GM23248 (cell line): ENCODE results near the gene CLDND2. TPM values are rescaled to one million over a fixed set of nuclear protein-coding genes. Genes with fewer than 3 reads are reported as not detected.
"Not testable (repeated sequence)": the region's sequence is repeated elsewhere in the genome, so short reads cannot be mapped to it uniquely, and the experiment has no call there.

Experiments
- DNase-seq: peaks from one replicate; pipeline ENCODE4 v3.0.0-alpha.2; 2015
- H2AFZ ChIP-seq: fragments of 200-600 bp; sonication (generic); 2 replicates; pipeline ENCODE4 v1.6.1; 2016; ENCODE audit warnings: antibody characterized with exemption
- H3F3A ChIP-seq: fragments of 200-600 bp; sonication (generic); 2 replicates; pipeline ENCODE4 v1.6.1; 2016; ENCODE audit warnings: mild to moderate bottlenecking, antibody characterized with exemption, mixed run types; ENCODE audit not compliant: insufficient read depth
- H3K27ac ChIP-seq: fragments of 200-600 bp; sonication (generic); 2 replicates; pipeline ENCODE4 v1.5.1; 2016; ENCODE audit warnings: mild to moderate bottlenecking
- H3K27me3 ChIP-seq: fragments of 200-600 bp; sonication (generic); replicated peaks from 2 replicates; pipeline ENCODE4 v1.6.1; 2016; ENCODE audit warnings: mild to moderate bottlenecking; ENCODE audit not compliant: insufficient read depth
- H3K36me3 ChIP-seq: fragments of 200-600 bp; sonication (generic); 2 replicates; pipeline ENCODE4 v1.6.1; 2016; ENCODE audit warnings: low read depth, mild to moderate bottlenecking
- H3K4me1 ChIP-seq: fragments of 200-600 bp; sonication (generic); 2 replicates; pipeline ENCODE4 v1.6.1; 2016; ENCODE audit warnings: mild to moderate bottlenecking; ENCODE audit not compliant: insufficient read depth
- H3K4me2 ChIP-seq: fragments of 200-600 bp; sonication (generic); one replicate; pipeline ENCODE4 v1.6.1; 2016; ENCODE audit warnings: mild to moderate bottlenecking; ENCODE audit not compliant: unreplicated experiment
- H3K4me3 ChIP-seq: fragments of 200-600 bp; sonication (generic); 2 replicates; pipeline ENCODE4 v1.5.1; 2016; ENCODE audit warnings: mild to moderate bottlenecking
- H3K79me2 ChIP-seq: fragments of 200-600 bp; sonication (generic); 2 replicates; pipeline ENCODE4 v1.6.1; 2016; ENCODE audit warnings: mild to moderate bottlenecking; ENCODE audit not compliant: insufficient read depth
- H3K9ac ChIP-seq: fragments of 200-600 bp; sonication (generic); 2 replicates; pipeline ENCODE4 v1.6.1; 2016; ENCODE audit warnings: mild to moderate bottlenecking
- H3K9me2 ChIP-seq: fragments of 200-600 bp; sonication (generic); 2 replicates; pipeline ENCODE4 v1.6.1; 2016; ENCODE audit warnings: mixed run types, mild to moderate bottlenecking, moderate library complexity; ENCODE audit not compliant: insufficient read depth
- H3K9me3 ChIP-seq: fragments of 200-600 bp; sonication (generic); one replicate; pipeline ENCODE4 v1.6.1; 2017; ENCODE audit warnings: low read depth
- H4K20me1 ChIP-seq: fragments of 200-600 bp; sonication (generic); 2 replicates; pipeline ENCODE4 v1.6.0; 2016; ENCODE audit not compliant: insufficient read depth
- EZH2 ChIP-seq: fragments of 200-600 bp; sonication (generic); IDR thresholded peaks from 2 replicates; pipeline ENCODE4 v1.6.1; 2018; ENCODE audit warnings: antibody characterized with exemption, mild to moderate bottlenecking; ENCODE audit not compliant: insufficient read depth, poor library complexity, severe bottlenecking
- EZH2phosphoT487 ChIP-seq: fragments of 200-600 bp; sonication (generic); IDR thresholded peaks from 2 replicates; pipeline ENCODE4 v1.6.1; 2018; ENCODE audit warnings: antibody characterized with exemption, moderate library complexity, mild to moderate bottlenecking, low read depth; ENCODE audit not compliant: insufficient read depth
- WGBS, 2 experiments: methylation state at CpG; one replicate each; pipeline ENCODE4 v1.1.6; 2015 to 2017; ENCODE audit warnings: low lambda C conversion rate in 2 of 2, low coverage in 1 of 2; ENCODE audit errors: missing lambda C conversion rate in 2 of 2; 5-methylcytosine and 5-hydroxymethylcytosine counted together
- in situ Hi-C: fragments of 300-500 bp; cut with MboI; formaldehyde crosslinking; loops from 2 replicates; pipeline ENCODE4 v1.15.0; 2020
- polyA plus RNA-seq: library from polyadenylated mRNA; unstranded; fragments of >200 nt; fragmentation: Nextera tagmentation; extraction: Ambion mirVana; gene quantifications from 2 replicates; pipeline ENCODE4 v1.2.1, GENCODE V29; 2016
- total RNA-seq: library from RNA; depleted of rRNA; stranded (reverse); fragments of >200 nt; shearing (Covaris generic); gene quantifications from 2 replicates; pipeline ENCODE4 v1.2.3, GENCODE V29; 2014

CLDND2 gene
- total and polyA plus RNA-seq, 2 experiments from 2014 or later, result 1.0 TPM; not detected in 1

DNA sequence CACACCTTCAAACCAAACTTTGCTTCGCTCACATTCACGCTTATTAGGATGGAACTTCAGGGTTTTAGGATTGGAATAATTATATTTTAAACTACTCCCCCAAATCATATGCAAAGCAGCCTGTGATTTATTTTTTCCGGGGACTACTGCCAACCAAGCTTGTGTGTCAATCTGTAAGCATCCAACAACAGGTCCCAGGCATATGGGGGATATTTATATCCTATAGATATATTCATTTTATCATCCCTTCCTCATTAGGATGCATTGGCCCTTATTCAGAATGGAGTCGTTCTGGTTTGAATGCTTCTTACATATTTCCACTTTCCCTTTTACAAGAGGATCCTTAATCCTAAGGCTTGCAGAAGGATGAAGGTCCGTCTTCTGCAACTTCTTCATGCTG lies 30.4 kb upstream of the CLDND2 start:
- in situ Hi-C loops, result no loop called here
- TF ChIP-seq EZH2 (no peak), EZH2phosphoT487 (no peak)
- no peak overlapping the region for H3K9ac ChIP-seq
- H3K27me3 ChIP-seq, result no peaks in the 10 kb centered on the region
- no peaks in the 10 kb centered on the region for H3K9me3 ChIP-seq
- H3F3A ChIP-seq, result no peaks in the 10 kb centered on the region
- 26 to 31% methylated on average over 5 of the region's 5 CpGs for WGBS, 2 experiments
- no peaks in the 10 kb centered on the region for H3K9me2 ChIP-seq
- no peaks in the 10 kb centered on the region for H3K4me1 ChIP-seq
- no peak for DNase-seq
- no peak overlapping the region for H3K4me2 ChIP-seq
- H4K20me1 ChIP-seq, result no peaks in the 10 kb centered on the region
- no peak overlapping the region for H3K4me3 ChIP-seq
- no peaks in the 10 kb centered on the region for H3K36me3 ChIP-seq
- H2AFZ ChIP-seq, result no peak overlapping the region
- no peak overlapping the region for H3K27ac ChIP-seq
- no peaks in the 10 kb centered on the region for H3K79me2 ChIP-seq

DNA sequence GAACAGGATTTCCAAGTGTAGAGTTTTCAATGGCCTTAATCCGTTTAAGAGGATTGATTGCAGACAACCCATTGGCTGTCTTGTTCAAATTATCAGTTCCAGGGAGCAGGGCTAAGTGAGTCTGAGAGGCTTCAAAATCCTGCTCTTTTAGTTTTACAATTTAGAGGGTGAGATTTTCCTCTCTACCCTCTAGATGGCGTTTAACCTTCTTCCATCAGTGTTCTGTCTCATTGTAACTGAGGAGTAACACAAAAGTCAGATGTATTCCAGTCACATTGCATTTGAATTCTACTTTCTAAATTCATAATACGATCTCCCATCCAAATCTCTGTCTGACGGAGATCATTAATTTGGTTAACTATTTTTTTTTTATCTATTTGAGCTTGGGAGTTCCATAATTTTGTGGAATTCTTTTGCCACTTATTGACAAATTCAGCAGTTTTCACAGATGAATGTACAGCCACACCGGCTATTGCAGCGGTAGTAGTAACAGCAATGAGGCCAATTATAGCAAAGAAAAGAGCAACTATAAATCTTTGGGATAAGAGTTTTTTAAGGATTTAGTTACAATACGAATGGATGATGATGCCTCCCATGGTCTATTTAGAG lies 29.4 kb upstream of the CLDND2 start:
- Histone ChIP-seq H3K9ac (no peak overlapping the region), H4K20me1 (no peaks in the 10 kb centered on the region), H3F3A (no peaks in the 10 kb centered on the region), H3K4me3 (no peak overlapping the region), H3K79me2 (no peaks in the 10 kb centered on the region), H3K27me3 (no peaks in the 10 kb centered on the region), H3K9me2 (no peaks in the 10 kb centered on the region), H3K4me1 (no peaks in the 10 kb centered on the region), H3K36me3 (no peaks in the 10 kb centered on the region), H3K27ac (no peak overlapping the region), H2AFZ (0 out of 2 replicates have a peak overlapping the region, but pooled peaks have one; percentile 20), H3K9me3 (no peaks in the 10 kb centered on the region), H3K4me2 (no peak overlapping the region)
- WGBS, 2 experiments, result 3 to 4% methylated on average over 7 of the region's 7 CpGs
- TF ChIP-seq EZH2 (no peak), EZH2phosphoT487 (no peak)
- in situ Hi-C loops, result no loop called here
- peak; percentile 65 for DNase-seq

DNA sequence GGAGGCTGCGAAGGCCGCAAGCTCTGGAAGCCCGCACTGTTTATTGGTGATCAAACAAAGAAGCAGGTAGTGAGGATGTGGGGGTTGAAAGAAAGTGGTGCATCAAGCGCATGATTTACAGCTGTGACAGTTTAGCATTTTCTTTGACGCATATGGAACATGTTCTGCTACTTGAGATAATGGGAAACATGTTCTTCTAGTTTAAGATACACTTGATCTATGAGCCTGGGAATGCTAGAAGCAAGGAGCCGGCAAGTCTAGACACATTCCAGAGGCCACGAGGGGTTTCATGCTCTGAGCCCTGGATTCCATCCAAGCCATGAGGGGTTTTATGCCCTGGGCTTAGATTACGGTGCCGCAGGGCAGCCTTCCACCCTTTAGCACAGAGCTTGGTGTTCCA lies 28.6 kb upstream of the CLDND2 start:
- whole genome bisulfite sequencing, 2 experiments, result 24 to 28% methylated on average over 9 of the region's 9 CpGs
- H3K9me3 ChIP-seq, H3F3A ChIP-seq, H3K27me3 ChIP-seq, DNase-seq, H3K27ac ChIP-seq, H3K4me1 ChIP-seq, H3K9me2 ChIP-seq, H3K4me3 ChIP-seq, H3K36me3 ChIP-seq, H3K4me2 ChIP-seq, H3K79me2 ChIP-seq, in situ Hi-C loops, H4K20me1 ChIP-seq, H3K9ac ChIP-seq: not testable (repeated sequence)
- H2AFZ ChIP-seq, result 0 out of 2 replicates have a peak overlapping the region, but pooled peaks have one; percentile 20

DNA sequence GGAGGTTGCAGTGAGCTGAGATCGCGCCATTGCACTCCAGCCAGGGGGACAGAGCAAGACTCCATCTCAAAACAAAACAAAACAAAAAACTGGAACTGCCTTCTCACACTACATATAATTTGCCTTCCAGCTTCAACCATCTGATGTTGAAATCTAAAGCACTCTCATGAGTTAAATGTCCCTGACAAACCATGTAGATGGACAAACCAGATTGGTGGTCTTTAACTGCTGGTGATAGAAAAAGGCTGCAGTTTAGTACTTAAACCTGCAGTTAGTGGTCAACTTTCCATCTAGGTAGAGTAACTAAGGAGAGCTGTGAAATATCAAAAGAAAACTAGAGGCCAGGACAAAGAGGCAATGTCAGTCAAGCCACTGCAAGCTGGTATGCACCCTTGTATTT lies 27.4 kb upstream of the CLDND2 start:
- no peak for DNase-seq
- Histone ChIP-seq H3K4me1 (no peaks in the 10 kb centered on the region), H3K9me3 (no peaks in the 10 kb centered on the region), H3K9ac (no peak overlapping the region), H4K20me1 (no peaks in the 10 kb centered on the region), H3K36me3 (no peaks in the 10 kb centered on the region), H3K27me3 (no peaks in the 10 kb centered on the region), H3K79me2 (no peaks in the 10 kb centered on the region), H3K4me3 (no peak overlapping the region), H3K27ac (no peak overlapping the region), H3K4me2 (no peak overlapping the region), H2AFZ (no peak overlapping the region), H3F3A (no peaks in the 10 kb centered on the region), H3K9me2 (no peaks in the 10 kb centered on the region)
- in situ Hi-C loops, result no loop called here
- 95 to 100% methylated on average over 2 of the region's 2 CpGs for WGBS, 2 experiments
- no peak for TF ChIP-seq EZH2phosphoT487
- TF ChIP-seq EZH2, result no peak
